GM19328 (cell line): Measurements from ENCODE around the gene RFX2.

ENCODE experiments used
- ATAC-seq: cut with Tn5 transposase; IDR thresholded peaks from one replicate; pipeline ENCODE4 v1.9.1; 2021; ENCODE audit warnings: mild to moderate bottlenecking, moderate library complexity; ENCODE audit not compliant: unreplicated experiment

Gene RFX2

GRCh38 chr19:6061376-6062130 lies 48.7 kb downstream of the RFX2 start:
- no peak for ATAC-seq

DNA sequence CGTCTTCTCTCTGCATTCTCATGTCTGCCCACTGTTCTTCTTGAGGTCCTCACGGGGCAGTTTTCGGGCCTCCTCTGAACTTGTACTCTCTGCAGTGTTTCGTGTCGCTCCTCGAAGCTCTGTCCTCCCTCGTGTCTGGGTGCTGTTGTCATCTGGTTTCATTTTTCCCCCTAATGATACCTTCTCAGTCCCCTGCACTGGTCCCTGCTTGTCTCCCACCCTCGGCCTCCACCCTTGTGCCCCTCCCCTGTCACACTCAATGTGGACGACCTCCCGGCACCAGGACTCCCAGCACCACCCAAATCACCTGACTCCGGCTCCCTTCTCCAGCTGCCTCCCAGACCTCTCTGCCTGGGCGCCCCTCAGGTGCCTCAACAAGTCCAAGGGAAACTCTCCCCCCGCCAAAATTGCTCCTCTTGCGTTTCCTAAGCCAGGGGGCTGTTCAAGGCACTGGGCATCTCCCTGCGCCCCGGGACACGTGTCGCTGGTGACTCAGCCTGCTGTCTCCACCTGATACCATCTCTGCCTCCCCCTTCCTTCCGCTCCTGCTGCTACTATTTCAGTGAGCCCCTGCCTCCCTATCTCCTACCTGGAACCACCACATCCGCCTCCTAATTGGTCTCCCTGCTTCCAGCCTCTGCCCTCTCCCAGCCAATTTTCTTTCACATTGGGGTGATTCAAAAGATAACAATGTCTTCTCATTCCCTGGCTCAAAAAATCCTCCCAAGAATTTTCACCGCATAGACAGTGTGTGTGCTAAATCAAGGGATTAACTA lies 49.5 kb downstream of the RFX2 start:
- no peak for ATAC-seq

- ATAC-seq: no peak
Measured at GRCh38 chr19:6059988-6060599, 50.2 kb downstream of the RFX2 start.

DNA sequence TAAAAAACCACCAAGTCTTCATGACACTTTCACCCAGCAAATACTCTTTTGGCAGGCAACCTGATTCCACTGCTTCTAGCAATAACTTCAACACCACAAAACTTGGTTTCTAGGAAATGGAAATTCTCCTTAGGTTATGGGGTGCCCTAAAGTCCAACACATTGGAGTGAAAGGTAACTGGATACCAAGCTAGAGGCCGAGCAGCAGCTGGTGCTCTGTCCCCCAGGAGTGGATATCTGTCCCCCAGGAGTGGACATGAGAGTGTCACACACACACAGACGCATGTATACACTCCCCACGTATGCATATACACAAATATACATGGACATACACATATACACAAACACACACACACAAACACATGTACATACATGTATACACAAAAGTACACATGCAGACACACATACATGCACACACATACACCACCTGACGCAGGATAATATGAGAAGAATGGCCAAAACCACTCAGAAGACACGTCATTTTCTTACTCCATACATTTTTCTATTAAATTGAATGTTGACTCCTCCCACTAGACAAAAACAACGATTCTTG lies 50.8 kb downstream of the RFX2 start:
- no peak for ATAC-seq

GRCh38 chr19:6058518-6059201 lies 51.6 kb downstream of the RFX2 start:
- ATAC-seq: no peak

DNA sequence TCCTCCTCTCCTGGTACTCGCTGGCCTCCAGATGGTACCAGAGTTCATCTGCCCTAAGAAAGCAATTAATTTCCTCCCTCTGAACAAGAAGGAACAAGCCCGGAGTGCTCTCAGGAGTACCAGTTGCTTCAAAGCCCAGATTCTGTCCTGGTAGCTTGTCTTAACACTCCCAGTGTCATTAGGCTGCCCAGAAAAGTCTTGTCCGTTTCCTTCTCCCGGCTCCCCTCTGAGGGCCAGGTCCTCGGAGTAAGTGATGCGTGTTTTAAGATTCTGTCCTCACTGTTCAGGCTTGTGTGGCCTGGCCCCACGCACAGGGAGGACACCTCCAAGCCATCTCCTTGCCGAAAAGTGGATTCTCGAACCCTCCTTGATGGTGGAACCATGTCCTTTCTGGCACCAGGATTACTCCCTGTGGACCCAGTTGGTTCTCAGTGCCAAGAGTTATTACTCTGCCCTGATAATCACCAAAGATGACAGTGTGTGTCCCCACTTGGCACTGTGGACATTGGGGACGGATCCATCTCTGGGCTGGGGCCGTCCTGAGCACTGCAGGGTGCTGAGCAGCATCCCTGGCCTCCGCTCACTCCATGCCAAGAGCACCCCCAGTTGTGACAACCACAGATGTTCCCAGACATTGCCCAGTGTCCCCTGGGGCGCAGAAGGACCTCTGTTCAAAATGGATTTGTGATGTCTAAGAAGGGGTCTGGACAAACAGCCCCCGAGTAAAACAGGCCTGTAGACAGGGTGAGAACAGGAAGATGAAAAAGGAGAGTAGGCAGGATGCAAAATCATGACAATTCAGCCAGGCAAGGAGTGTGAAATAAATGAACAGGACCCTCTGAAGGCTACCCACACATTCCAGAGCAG lies 52.4 kb downstream of the RFX2 start:
- ATAC-seq: no peak

- ATAC-seq: no peak
Measured at GRCh38 chr19:6056801-6057650, 53.3 kb downstream of the RFX2 start.

DNA sequence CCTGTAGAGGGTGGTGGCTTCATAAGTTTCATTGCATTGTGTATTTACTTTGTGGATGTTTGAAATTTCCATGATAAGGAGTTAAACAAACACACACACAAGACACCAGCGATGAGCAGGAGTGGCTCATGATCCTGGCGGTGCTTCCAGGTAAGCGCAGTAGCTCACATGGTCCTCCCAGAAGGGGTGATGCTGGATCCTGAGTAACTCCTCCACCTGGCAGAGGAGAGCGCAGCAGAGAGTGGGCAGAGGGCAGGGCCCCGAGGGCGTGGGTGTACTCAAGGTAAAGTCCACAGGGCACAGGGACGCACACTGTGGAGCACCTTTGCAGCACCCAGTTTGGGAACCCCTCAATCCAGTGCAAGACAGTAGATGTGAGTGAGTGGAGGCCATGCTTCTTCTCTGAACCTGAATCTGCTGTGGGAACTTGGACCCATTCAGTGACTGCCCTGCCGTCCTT lies 54.0 kb downstream of the RFX2 start:
- ATAC-seq: no peak

GRCh38 chr19:6055013-6055795 lies 55.1 kb downstream of the RFX2 start:
- ATAC-seq: no peak

GRCh38 chr19:6048793-6049405 lies 61.4 kb downstream of the RFX2 start:
- ATAC-seq: no peak

DNA sequence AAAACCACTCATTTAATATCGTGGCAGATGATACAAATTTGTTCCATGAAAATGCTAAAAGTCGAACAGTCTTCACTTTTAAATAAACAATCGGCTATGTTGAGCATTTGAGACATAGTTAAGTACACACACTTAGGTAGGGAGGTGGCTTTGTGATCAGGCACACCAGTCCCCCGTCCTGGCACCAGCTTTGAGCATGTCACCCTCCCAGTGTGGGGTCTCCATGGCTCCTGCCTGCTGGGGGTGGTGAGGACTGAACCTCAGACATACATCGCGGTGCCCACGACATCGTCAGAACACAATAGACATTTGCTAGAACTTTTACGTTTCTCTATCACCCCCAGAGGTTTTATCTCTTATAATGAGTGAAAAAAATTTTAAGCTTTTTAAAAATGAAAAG lies 62.0 kb downstream of the RFX2 start:
- no peak for ATAC-seq

DNA sequence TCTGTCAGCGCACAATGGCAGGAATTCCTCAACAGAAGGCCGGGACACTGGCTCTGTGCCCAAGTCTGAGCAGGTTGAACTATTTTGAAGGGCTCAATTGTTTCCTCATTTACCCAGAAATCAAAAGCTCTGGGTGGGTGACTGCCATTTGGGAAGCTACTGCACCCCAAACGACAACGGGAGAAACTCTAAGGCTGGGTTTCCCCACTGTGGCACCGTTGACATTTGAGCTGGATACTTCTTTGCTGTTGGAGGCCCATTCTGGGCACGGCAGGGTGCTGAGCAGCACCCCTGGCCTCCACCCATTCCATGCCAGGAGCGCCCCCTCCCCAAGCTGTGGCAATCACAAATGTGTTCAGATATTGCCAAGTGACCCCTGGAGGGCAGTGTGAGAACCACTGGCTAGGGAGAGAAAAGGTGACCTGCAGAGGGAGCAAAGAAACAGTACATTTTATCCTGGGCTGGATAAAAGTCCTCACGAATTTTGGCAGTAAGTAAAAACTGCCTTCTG lies 62.5 kb downstream of the RFX2 start:
- ATAC-seq: no peak

GRCh38 chr19:6047256-6047655 lies 63.0 kb downstream of the RFX2 start:
- no peak for ATAC-seq

- ATAC-seq: no peak
Measured at GRCh38 chr19:6045108-6045507, 65.2 kb downstream of the RFX2 start.

DNA sequence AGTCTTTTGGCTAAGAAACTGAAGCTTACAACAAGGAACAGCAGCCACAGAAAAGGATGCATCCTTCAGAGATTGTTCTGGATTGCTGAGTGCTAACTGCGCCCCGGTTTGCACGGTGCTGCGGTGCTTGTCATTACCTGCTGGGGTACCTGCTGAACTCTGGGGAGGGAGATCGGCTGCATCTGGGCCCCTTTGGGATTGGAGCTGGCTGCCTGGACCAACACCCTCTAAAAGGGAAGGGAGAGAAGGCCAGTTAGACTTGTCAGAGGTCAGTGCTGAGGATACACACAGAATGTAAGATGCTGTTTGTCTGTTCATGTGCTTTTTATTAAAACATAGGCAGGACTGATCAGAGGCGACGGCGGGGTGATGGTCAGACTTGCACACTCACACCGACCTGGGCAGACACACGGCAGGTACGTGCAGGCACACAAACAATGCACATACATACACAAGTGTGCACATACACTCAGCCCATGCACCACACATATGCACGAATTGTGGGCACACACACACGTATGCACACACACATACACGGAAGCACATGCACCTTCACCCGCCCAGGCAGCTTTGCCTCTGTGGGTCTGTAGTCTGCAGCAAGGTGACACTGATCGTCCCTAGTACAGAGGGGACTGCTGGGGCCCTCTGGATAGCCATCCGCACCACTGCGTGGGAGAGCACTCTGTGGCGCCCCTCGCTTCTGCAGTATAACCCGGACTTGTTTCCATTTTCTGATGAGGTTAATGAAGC lies 66.1 kb downstream of the RFX2 start:
- no peak for ATAC-seq

- ATAC-seq: no peak
Measured at GRCh38 chr19:6042776-6043726, 67.2 kb downstream of the RFX2 start.
